ENCODE measurements around the gene PEF1. TPM values are rescaled to one million over a fixed set of nuclear protein-coding genes. Genes with fewer than 3 reads are reported as not detected.

The PEF1 gene
- total RNA-seq, 4 donors from 2014 or later = 48.4 to 72.1 (median 61.9) TPM

DNA sequence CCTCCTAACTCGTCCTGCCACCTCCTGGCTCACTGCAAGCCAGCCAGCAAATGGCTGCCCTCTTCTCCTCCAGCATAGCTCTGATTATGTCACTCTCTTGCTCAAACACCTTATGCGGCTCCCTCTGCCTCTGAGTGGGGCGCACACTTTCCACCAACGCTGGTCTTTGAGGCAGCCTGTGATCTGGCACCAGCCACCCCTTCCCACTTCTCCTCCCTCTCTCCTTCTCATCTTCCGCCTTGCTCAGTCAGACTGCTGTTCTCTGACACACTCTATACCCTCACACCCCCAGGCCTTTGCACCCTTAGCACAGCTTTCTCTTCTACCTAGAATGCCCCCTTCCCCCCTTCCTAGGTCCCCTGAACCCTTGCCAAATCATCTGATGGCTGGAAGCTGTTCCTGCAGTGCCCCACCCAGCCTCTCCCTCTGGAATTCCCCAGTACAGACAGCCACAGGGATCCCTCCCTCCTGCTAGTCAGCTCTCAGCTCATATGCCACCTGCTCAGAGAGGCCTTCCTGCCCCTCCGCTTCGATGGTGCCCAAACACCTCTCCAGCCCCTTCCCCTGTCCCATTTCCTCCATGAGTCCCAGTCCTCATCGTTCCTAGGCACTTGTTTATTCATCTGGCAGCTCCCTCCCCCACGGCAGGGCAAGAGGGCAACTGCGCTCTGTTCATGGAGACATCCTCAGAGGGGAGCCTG lies 21.7 kb upstream of the PEF1 start:
- no peak for DNase-seq
- H3K4me1 ChIP-seq = peaks cover 8 to 20% of the 10 kb centered on the region in 2 donors
- H3K4me3 ChIP-seq = no peak overlapping the region
- TF ChIP-seq, protein P1, sequence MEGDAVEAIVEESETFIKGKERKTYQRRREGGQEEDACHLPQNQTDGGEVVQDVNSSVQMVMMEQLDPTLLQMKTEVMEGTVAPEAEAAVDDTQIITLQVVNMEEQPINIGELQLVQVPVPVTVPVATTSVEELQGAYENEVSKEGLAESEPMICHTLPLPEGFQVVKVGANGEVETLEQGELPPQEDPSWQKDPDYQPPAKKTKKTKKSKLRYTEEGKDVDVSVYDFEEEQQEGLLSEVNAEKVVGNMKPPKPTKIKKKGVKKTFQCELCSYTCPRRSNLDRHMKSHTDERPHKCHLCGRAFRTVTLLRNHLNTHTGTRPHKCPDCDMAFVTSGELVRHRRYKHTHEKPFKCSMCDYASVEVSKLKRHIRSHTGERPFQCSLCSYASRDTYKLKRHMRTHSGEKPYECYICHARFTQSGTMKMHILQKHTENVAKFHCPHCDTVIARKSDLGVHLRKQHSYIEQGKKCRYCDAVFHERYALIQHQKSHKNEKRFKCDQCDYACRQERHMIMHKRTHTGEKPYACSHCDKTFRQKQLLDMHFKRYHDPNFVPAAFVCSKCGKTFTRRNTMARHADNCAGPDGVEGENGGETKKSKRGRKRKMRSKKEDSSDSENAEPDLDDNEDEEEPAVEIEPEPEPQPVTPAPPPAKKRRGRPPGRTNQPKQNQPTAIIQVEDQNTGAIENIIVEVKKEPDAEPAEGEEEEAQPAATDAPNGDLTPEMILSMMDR (IDR thresholded peaks at IDR 0.05) = no peak
- TF ChIP-seq POLR2A (IDR thresholded peaks at IDR 0.05) = no peak
- peak overlapping the region in 1 of 2 donors; percentile 47 for H3K27ac ChIP-seq
- no peaks in the 10 kb centered on the region for H3K9me3 ChIP-seq
- H3K36me3 ChIP-seq = no peaks in the 10 kb centered on the region
- H3K27me3 ChIP-seq = no peaks in the 10 kb centered on the region
- intact Hi-C loops (cut with DNase I; ENCODE audit: low total_unique reads) = loop anchor here (5.0 kb wide), 1 partner anchor 121 kb away; no protein-coding TSS in a partner anchor

DNA sequence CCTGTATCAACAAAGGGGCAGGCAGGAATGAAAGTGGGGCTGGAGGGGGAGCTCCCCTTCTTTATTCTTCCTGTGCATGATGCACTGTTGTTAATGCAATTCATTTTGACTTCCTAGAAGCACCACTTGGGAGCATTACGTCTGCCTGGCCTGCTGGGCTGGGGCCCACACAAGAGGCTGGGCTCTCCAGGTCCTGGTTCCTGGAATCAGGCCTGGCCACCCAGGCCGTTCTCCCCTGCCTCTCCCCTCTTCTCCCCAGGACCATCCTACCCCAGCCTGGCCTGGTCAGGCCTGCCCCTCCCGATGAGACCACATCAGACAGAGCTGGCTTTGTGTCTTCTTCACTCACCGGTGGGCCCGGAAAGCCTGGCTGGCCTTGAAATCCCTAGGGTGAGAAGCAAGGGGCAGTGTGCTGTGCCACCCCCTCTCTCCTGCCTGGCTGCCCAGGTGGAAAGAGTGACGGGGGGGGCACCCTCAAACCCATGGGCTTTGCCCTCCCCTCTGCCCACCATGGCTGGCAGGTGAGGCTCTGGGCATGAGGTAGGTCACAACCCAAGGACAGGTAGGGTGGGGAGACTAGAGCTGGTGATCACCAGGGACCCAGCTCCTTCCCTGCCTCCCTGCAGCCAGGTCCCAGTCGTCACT lies 20.7 kb upstream of the PEF1 start:
- Histone ChIP-seq H3K9me3 (no peaks in the 10 kb centered on the region), H3K4me1 (peaks cover under 1 to 15% of the 10 kb centered on the region in 2 donors), H3K27me3 (no peaks in the 10 kb centered on the region), H3K4me3 (no peak overlapping the region), H3K27ac (no peak overlapping the region), H3K36me3 (no peaks in the 10 kb centered on the region)
- DNase-seq = no peak
- no peak for TF ChIP-seq POLR2A (IDR thresholded peaks at IDR 0.05)
- TF ChIP-seq, protein P1 (IDR thresholded peaks at IDR 0.05) = no peak
- intact Hi-C loops (cut with DNase I; ENCODE audit: low total_unique reads) = loop anchor here (2.0 to 5.0 kb wide), 2 partner anchors 47 to 122 kb away; no protein-coding TSS in a partner anchor

DNA sequence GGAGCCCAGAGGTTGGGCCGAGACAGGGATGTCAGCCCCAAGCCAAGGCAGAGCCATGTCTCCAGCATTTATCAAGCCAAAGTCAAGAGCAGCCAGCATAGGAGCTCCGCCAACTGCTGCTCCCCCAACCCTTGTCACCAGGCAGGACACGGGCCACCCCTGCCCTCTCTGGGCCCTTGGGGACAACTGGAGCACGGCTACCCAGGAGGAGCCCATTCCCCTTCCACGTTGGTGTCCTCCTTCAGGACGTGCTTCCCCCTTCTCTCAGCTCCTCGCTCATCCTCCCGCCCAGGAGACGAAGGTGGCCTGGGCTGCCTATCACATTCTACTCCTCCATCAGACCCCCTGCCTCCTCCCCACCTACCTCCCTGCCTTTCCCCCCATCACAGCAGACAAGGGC lies 19.9 kb upstream of the PEF1 start:
- Histone ChIP-seq H3K4me1 (peaks cover 0 to 8% of the 10 kb centered on the region in 2 donors), H3K27ac (no peak overlapping the region), H3K27me3 (no peaks in the 10 kb centered on the region), H3K9me3 (no peaks in the 10 kb centered on the region), H3K36me3 (no peaks in the 10 kb centered on the region), H3K4me3 (no peak overlapping the region)
- DNase-seq = no peak
- intact Hi-C loops (cut with DNase I; ENCODE audit: low total_unique reads) = loop anchor here (2.0 kb wide), 1 partner anchor 48 kb away; no protein-coding TSS in a partner anchor
- TF ChIP-seq, protein P1 (IDR thresholded peaks at IDR 0.05) = no peak
- no peak for TF ChIP-seq POLR2A (IDR thresholded peaks at IDR 0.05)

DNA sequence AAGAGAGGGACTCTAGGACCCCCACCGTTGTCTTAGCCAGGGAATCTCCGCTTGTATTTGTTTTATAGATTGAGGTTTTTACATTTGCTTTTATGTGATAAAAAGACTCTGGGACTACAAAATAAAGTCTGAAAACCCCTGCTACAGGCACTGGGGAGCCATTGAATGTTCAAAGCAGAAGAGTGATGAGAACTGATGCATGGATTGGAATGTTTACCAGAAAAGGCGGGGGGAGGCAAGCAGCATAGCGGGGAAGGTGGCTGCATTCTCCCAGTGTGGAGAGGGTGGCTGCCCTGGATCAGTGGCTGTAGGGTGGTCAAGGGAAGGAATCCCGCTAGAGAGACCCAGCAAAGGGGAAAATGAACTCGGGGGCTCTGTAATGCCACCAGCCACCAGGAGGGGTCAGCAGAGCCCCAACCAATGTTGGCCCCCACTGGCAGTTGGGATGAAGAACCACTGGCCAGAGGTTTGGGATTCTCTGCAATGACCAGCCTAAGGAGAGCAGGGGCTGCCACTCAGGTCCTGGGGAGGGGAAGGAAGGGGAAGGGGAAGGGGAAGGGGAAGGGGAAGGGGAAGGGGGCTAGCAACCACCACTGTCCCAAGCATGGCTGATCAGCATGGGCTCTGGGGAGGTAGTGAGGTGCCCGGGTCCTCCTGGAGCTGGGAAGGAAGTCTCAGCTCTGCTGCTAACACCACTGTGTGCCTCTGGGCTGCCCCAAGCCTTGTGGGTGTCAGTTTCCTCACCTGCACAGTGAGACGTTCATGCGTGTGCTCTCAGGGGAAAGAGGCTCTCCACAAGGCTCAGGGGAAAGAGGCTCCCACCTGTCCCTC lies 19.2 kb upstream of the PEF1 start:
- Histone ChIP-seq H3K4me1 (peaks cover 0 to 1% of the 10 kb centered on the region in 2 donors), H3K9me3 (no peaks in the 10 kb centered on the region), H3K27ac (no peak overlapping the region), H3K4me3 (no peak overlapping the region), H3K36me3 (no peaks in the 10 kb centered on the region), H3K27me3 (no peaks in the 10 kb centered on the region)
- DNase-seq = peak; percentile 65 to 74
- TF ChIP-seq, protein P1 (IDR thresholded peaks at IDR 0.05) = peak; percentile 87 to 99 (median 97)
- TF ChIP-seq POLR2A (IDR thresholded peaks at IDR 0.05) = no peak
- intact Hi-C loops (cut with DNase I; ENCODE audit: low total_unique reads) = loop anchor here (2.0 kb wide), 1 partner anchor 49 kb away; no protein-coding TSS in a partner anchor
